ENCODE data around the gene SNCB.
"Not testable (repeated sequence)": the region's sequence is repeated elsewhere in the genome, so short reads cannot be mapped to it uniquely, and the experiment has no call there.

The SNCB gene

GRCh38 chr5:176596689-176597416 is 33.5 kb downstream of the SNCB start:
- peak; percentile 72 for DNase-seq

GRCh38 chr5:176596069-176596644 is 34.2 kb downstream of the SNCB start:
- DNase-seq = no peak

GRCh38 chr5:176595386-176595943 is 34.9 kb downstream of the SNCB start:
- DNase-seq = no peak

- no peak for DNase-seq
These were observed 35.8 kb downstream of the SNCB start for GRCh38 chr5:176594554-176594953.

GRCh38 chr5:176593273-176593869 is 37.0 kb downstream of the SNCB start:
- DNase-seq = no peak

- no peak for DNase-seq
These were observed 37.8 kb downstream of the SNCB start for GRCh38 chr5:176592573-176592972.

GRCh38 chr5:176591667-176592066 is 38.7 kb downstream of the SNCB start:
- DNase-seq = not testable (repeated sequence)

GRCh38 chr5:176590035-176590717 is 40.2 kb downstream of the SNCB start:
- DNase-seq = no peak

GRCh38 chr5:176589039-176589769 is 41.1 kb downstream of the SNCB start:
- DNase-seq = no peak

GRCh38 chr5:176588297-176588696 is 42.0 kb downstream of the SNCB start:
- no peak for DNase-seq

GRCh38 chr5:176587398-176587797 is 42.9 kb downstream of the SNCB start:
- DNase-seq = no peak

GRCh38 chr5:176583076-176583475 is 47.3 kb downstream of the SNCB start:
- DNase-seq = no peak

- DNase-seq = no peak
These were observed 49.0 kb downstream of the SNCB start for GRCh38 chr5:176581361-176581760.

- DNase-seq = no peak
These were observed 51.0 kb downstream of the SNCB start for GRCh38 chr5:176579323-176579722.

- DNase-seq = peak; percentile 36
These were observed 51.9 kb downstream of the SNCB start for GRCh38 chr5:176578391-176578808.

GRCh38 chr5:176577312-176578176 is 52.8 kb downstream of the SNCB start:
- no peak for DNase-seq

GRCh38 chr5:176575488-176576422 is 54.6 kb downstream of the SNCB start:
- DNase-seq = no peak

GRCh38 chr5:176575066-176575465 is 55.3 kb downstream of the SNCB start:
- no peak for DNase-seq

GRCh38 chr5:176574297-176574591 is 56.1 kb downstream of the SNCB start:
- DNase-seq = no peak

- DNase-seq = peak; percentile 82
These were observed 56.6 kb downstream of the SNCB start for GRCh38 chr5:176573564-176574296.

All from activated CD4-positive, alpha-beta T cell treated with anti-CD3 and anti-CD28 coated beads, Interleukin-2, Interleukin-6, amounts not matched to agents 100 ng/mL and 50 ng/mL, durations not matched to agents 16 hours and 8 hours (primary cell).